ENCODE measurements around the gene RSRC1.
"Not testable (repeated sequence)": the region's sequence is repeated elsewhere in the genome, so short reads cannot be mapped to it uniquely, and the experiment has no call there.

Gene RSRC1

DNA sequence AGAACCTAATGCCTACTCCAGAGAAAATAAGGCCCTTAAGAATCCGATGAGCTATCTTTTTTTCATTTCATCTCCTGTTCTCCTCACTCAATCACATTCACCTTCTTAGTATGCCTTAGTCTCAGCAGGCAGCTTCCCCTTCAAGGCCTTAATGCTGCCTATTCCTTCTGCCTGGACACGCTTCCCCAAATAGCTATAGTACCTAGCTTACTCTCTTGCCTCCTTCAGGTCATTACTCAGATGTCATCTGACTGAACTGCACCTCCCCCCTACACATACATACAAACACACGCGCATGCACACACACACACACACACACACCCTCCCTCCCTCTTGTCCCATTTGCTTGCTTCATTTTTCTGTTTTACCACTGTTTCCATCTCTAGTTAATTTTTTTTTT lies 269.6 kb downstream of the RSRC1 start:
- no peaks in the 10 kb centered on the region for H3K27me3 ChIP-seq (ENCODE audit: low read depth, low read length)
- H3K4me1 ChIP-seq (ENCODE audit: control insufficient read depth in 1 of 2, insufficient read depth in 2 of 2, low read length in 2 of 2) = no peaks in the 10 kb centered on the region
- H3K36me3 ChIP-seq (ENCODE audit: control insufficient read depth in 1 of 2, insufficient read depth in 2 of 2, low read length in 2 of 2) = no peaks in the 10 kb centered on the region
- no peak overlapping the region for H3K4me3 ChIP-seq (ENCODE audit: low read depth in 1 of 2, low read length in 2 of 2)
- H3K9me3 ChIP-seq (ENCODE audit: control insufficient read depth in 1 of 2, low read length in 2 of 2) = no peaks in the 10 kb centered on the region
- no peak overlapping the region for H3K27ac ChIP-seq (ENCODE audit: low read length)

DNA sequence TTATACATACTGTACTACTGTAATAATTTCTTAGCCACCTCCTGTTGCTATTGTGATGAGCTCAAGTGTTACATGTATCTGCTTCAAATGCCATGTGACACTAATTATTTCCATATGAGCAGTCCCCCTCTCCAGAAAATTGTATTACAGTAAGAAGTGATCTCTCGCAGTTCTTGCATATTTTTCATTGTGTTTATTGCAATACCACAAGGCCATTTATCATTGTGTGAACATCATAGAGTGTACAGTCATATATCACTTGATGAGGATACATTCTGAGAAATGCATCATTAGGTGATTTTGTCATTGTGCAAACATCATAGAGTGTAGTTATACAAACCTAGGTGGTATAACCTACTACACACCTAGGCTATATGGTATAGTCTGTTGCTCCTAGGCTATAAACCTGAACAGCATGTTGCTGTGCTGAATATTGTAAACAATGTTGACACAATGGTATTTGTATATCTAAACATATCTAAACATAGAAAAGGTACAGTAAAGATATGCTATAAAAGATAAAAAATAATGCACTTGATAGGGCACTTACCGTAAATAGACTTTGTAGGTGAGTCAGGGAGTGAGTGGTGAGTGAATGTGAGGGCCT lies 271.5 kb downstream of the RSRC1 start:
- Histone ChIP-seq H3K27me3 (ENCODE audit: low read depth, low read length) (no peaks in the 10 kb centered on the region), H3K27ac (ENCODE audit: low read length) (no peak overlapping the region), H3K4me3 (ENCODE audit: low read depth in 1 of 2, low read length in 2 of 2) (no peak overlapping the region), H3K4me1 (ENCODE audit: control insufficient read depth in 1 of 2, insufficient read depth in 2 of 2, low read length in 2 of 2) (no peaks in the 10 kb centered on the region), H3K9me3 (ENCODE audit: control insufficient read depth in 1 of 2, low read length in 2 of 2) (no peaks in the 10 kb centered on the region), H3K36me3 (ENCODE audit: control insufficient read depth in 1 of 2, insufficient read depth in 2 of 2, low read length in 2 of 2) (no peaks in the 10 kb centered on the region)

DNA sequence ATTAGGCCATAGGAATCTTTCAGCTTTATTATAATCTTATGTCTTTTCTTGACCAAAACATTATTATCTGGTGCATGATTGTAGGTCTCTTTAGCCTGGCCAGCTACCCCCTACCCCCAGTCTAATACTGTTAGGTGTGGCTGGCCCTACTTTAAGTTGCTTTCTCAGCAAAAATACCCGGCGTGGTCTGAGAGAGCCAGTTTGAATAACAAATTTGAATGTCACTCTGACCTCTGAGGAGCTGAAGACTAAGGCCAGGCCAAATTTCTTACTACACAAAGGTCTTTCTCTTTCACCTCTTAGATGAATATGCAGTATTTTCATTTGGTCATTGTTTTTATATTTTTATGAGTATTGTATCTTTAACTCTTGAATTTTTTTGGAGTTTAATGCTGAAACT lies 272.6 kb downstream of the RSRC1 start:
- no peaks in the 10 kb centered on the region for H3K27me3 ChIP-seq (ENCODE audit: low read depth, low read length)
- no peak overlapping the region for H3K4me3 ChIP-seq (ENCODE audit: low read depth in 1 of 2, low read length in 2 of 2)
- H3K9me3 ChIP-seq (ENCODE audit: control insufficient read depth in 1 of 2, low read length in 2 of 2) = no peaks in the 10 kb centered on the region
- no peaks in the 10 kb centered on the region for H3K36me3 ChIP-seq (ENCODE audit: control insufficient read depth in 1 of 2, insufficient read depth in 2 of 2, low read length in 2 of 2)
- no peaks in the 10 kb centered on the region for H3K4me1 ChIP-seq (ENCODE audit: control insufficient read depth in 1 of 2, insufficient read depth in 2 of 2, low read length in 2 of 2)
- H3K27ac ChIP-seq (ENCODE audit: low read length) = no peak overlapping the region

DNA sequence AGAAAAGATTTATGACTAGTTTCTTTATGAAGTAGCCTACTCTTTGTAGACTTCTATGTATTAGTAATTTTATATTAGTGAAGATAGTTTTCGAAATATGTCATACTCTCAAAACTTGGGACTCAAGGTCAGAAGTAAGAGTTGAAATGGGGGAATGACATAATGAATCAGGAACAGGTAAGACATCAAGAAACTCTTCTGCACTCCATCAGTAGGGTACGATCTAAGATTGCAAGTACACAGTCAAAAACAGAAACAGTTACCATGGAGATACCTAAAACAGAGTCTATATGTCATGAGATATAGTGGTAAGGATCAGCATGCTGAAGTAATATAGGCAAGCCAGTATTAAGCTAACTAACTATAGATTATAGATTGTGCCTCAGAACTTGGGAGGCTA lies 274.1 kb downstream of the RSRC1 start:
- no peak overlapping the region for H3K27ac ChIP-seq (ENCODE audit: low read length)
- no peaks in the 10 kb centered on the region for H3K4me1 ChIP-seq (ENCODE audit: control insufficient read depth in 1 of 2, insufficient read depth in 2 of 2, low read length in 2 of 2)
- no peaks in the 10 kb centered on the region for H3K36me3 ChIP-seq (ENCODE audit: control insufficient read depth in 1 of 2, insufficient read depth in 2 of 2, low read length in 2 of 2)
- H3K4me3 ChIP-seq (ENCODE audit: low read depth in 1 of 2, low read length in 2 of 2) = no peak overlapping the region
- no peaks in the 10 kb centered on the region for H3K9me3 ChIP-seq (ENCODE audit: control insufficient read depth in 1 of 2, low read length in 2 of 2)
- no peaks in the 10 kb centered on the region for H3K27me3 ChIP-seq (ENCODE audit: low read depth, low read length)

DNA sequence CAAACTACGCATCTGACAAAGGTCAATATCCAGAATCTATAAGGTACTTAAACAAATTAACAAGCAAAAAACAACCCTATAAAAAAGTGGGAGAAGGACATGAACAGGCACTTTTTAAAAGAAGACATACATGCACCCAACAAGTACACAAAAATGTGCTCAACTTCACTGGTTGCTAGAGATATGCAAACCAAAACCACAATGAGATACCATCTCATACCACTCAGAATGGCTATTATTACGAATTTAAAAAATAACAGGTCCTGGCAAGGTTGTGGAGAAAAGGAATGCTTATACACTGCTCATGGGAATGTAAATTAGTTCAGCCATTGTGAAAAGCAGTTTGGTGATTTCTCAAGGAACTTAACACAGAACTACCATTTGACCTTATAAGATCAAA lies 285.5 kb downstream of the RSRC1 start:
- no peak overlapping the region for H3K4me3 ChIP-seq (ENCODE audit: low read depth in 1 of 2, low read length in 2 of 2)
- no peaks in the 10 kb centered on the region for H3K9me3 ChIP-seq (ENCODE audit: control insufficient read depth in 1 of 2, low read length in 2 of 2)
- no peaks in the 10 kb centered on the region for H3K27me3 ChIP-seq (ENCODE audit: low read depth, low read length)
- no peaks in the 10 kb centered on the region for H3K4me1 ChIP-seq (ENCODE audit: control insufficient read depth in 1 of 2, insufficient read depth in 2 of 2, low read length in 2 of 2)
- no peak overlapping the region for H3K27ac ChIP-seq (ENCODE audit: low read length)
- H3K36me3 ChIP-seq (ENCODE audit: control insufficient read depth in 1 of 2, insufficient read depth in 2 of 2, low read length in 2 of 2) = no peaks in the 10 kb centered on the region

DNA sequence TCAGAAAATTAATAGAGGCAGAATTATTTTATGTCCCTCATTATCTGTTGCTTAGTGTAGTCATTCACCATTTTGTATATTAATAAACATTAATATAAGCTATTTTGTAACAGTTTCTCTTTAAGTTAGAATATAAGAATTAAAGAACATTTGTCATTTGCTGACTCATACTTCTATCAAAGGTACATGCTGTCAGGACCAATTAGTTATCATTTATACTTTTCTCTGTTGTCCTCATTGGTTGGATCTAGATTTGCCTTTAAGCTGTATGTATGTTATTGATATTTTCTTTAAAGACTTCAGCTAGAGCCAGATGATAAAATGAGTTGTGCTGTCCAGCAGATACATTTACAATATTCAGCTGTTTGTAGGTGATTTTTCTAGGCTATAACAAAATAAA lies 292.7 kb downstream of the RSRC1 start:
- Histone ChIP-seq H3K27me3 (ENCODE audit: low read depth, low read length) (no peaks in the 10 kb centered on the region), H3K9me3 (ENCODE audit: control insufficient read depth in 1 of 2, low read length in 2 of 2) (no peaks in the 10 kb centered on the region), H3K4me1 (ENCODE audit: control insufficient read depth in 1 of 2, insufficient read depth in 2 of 2, low read length in 2 of 2) (no peaks in the 10 kb centered on the region), H3K36me3 (ENCODE audit: control insufficient read depth in 1 of 2, insufficient read depth in 2 of 2, low read length in 2 of 2) (no peaks in the 10 kb centered on the region), H3K27ac (ENCODE audit: low read length) (no peak overlapping the region), H3K4me3 (ENCODE audit: low read depth in 1 of 2, low read length in 2 of 2) (no peak overlapping the region)

- Histone ChIP-seq H3K36me3 (ENCODE audit: control insufficient read depth in 1 of 2, insufficient read depth in 2 of 2, low read length in 2 of 2) (no peaks in the 10 kb centered on the region), H3K9me3 (ENCODE audit: control insufficient read depth in 1 of 2, low read length in 2 of 2) (no peaks in the 10 kb centered on the region)
Measured at GRCh38 chr3:158403013-158403412, 293.1 kb downstream of the RSRC1 start.

DNA sequence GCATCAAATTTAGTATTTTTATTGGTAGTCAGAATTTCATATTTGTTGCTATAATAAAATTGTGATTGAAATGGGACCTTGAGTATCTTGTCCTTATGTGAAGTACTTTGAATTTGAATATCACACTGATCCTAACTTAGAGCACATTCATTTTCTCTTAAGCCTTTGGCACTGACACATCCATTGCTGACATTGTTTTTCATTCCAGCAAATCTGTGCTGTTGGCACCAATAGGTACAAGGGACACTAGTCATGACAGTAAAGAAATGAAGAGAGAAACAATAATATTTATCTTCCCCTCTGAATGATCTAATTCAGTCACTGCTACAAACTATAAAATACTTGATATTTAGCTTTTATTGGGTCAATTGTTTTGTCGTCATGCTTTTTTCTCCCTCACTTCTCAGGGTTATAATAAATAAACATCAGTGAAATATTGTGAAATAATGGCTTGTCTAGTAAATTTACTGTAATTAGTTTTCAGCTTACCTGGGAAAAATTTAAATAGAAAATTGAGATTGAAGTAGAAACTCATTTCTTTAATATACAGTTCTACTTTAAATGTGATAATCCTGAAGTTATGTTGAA lies 294.3 kb downstream of the RSRC1 start:
- Histone ChIP-seq H3K4me3 (ENCODE audit: low read depth in 1 of 2, low read length in 2 of 2) (no peak overlapping the region), H3K9me3 (ENCODE audit: control insufficient read depth in 1 of 2, low read length in 2 of 2) (no peaks in the 10 kb centered on the region), H3K27me3 (ENCODE audit: low read depth, low read length) (no peaks in the 10 kb centered on the region), H3K36me3 (ENCODE audit: control insufficient read depth in 1 of 2, insufficient read depth in 2 of 2, low read length in 2 of 2) (no peaks in the 10 kb centered on the region), H3K27ac (ENCODE audit: low read length) (no peak overlapping the region), H3K4me1 (ENCODE audit: control insufficient read depth in 1 of 2, insufficient read depth in 2 of 2, low read length in 2 of 2) (no peaks in the 10 kb centered on the region)

More at GRCh38 chr3:158403013-158403412, 293.1 kb downstream of the RSRC1 start:
- Histone ChIP-seq H3K4me3 (ENCODE audit: low read depth in 1 of 2, low read length in 2 of 2) (no peak overlapping the region), H3K4me1 (ENCODE audit: control insufficient read depth in 1 of 2, insufficient read depth in 2 of 2, low read length in 2 of 2) (no peaks in the 10 kb centered on the region), H3K27ac (ENCODE audit: low read length) (no peak overlapping the region), H3K27me3 (ENCODE audit: low read depth, low read length) (no peaks in the 10 kb centered on the region)

DNA sequence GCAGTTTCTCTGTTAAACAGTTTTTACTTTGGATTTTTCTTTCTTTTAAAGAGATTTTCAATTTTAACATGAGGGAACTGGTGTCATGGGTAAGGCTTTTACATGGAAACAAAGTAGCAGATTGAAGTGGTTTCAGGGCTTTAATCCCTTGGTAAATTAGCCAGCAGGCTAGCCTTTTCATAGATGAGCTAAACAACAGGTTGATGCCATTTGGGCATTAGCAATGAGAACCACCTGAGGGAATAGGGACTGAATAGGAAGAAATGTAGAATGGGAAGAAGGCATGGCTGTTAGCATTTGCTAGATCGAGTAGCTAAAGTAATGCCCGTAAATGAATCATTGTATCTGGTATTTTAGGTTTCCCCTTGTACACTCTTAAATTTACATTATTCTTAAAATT lies 295.6 kb downstream of the RSRC1 start:
- no peak overlapping the region for H3K27ac ChIP-seq (ENCODE audit: low read length)
- no peaks in the 10 kb centered on the region for H3K4me1 ChIP-seq (ENCODE audit: control insufficient read depth in 1 of 2, insufficient read depth in 2 of 2, low read length in 2 of 2)
- H3K9me3 ChIP-seq (ENCODE audit: control insufficient read depth in 1 of 2, low read length in 2 of 2) = no peaks in the 10 kb centered on the region
- no peak overlapping the region for H3K4me3 ChIP-seq (ENCODE audit: low read depth in 1 of 2, low read length in 2 of 2)
- no peaks in the 10 kb centered on the region for H3K27me3 ChIP-seq (ENCODE audit: low read depth, low read length)
- H3K36me3 ChIP-seq (ENCODE audit: control insufficient read depth in 1 of 2, insufficient read depth in 2 of 2, low read length in 2 of 2) = no peaks in the 10 kb centered on the region

DNA sequence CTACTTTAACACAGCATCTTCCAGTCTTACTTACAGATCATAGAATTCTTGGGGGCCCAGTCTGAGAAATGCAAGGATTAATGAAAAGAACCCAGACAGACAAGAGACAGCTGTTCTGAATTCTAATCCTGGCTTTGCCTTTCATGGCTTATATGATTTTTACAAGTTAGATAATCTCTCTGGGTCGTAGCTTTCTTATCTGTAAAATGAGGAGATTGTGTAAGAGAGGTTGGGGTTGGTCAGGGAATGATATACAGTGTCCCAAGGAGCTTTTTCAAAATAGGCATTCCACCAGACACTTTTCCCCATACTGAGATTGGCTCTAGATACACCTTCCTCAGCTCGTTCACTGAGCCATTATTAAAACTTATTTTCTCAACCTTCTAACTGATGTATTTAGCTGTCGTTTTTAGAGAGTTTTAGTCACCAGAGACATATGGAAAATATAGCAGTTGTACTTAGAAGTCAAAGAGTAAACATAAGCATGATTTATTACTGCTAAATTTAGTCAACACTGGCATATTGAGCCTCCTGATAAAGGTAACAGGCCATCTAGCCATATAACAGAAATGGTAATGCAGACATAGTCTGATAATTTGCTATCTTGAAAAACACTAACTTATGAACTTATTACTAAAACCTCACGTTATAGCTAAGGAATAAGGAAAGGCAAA lies 298.1 kb downstream of the RSRC1 start:
- no peaks in the 10 kb centered on the region for H3K9me3 ChIP-seq (ENCODE audit: control insufficient read depth in 1 of 2, low read length in 2 of 2)
- H3K4me1 ChIP-seq (ENCODE audit: control insufficient read depth in 1 of 2, insufficient read depth in 2 of 2, low read length in 2 of 2) = no peaks in the 10 kb centered on the region
- H3K27me3 ChIP-seq (ENCODE audit: low read depth, low read length) = no peaks in the 10 kb centered on the region
- no peak overlapping the region for H3K27ac ChIP-seq (ENCODE audit: low read length)
- no peak overlapping the region for H3K4me3 ChIP-seq (ENCODE audit: low read depth in 1 of 2, low read length in 2 of 2)
- no peaks in the 10 kb centered on the region for H3K36me3 ChIP-seq (ENCODE audit: control insufficient read depth in 1 of 2, insufficient read depth in 2 of 2, low read length in 2 of 2)

DNA sequence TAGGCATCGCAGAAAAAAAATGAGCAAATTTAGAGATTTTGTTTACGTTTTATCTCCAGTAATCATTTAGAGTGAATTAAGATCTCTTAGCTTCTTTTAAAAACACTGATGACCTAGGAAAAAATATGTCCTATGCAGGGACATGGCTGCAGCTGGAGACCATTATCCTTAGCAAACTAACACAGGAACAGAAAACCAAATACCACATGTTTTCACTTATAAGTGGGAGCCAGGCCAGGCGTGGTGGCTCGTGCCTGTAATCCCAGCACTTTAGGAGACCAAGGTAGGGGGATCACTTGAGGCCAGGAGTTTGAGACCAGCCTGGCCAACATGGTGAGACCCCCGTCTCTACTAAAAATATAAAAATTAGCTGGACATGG lies 298.6 kb downstream of the RSRC1 start:
- H3K36me3 ChIP-seq (ENCODE audit: control insufficient read depth in 1 of 2, insufficient read depth in 2 of 2, low read length in 2 of 2); H3K27me3 ChIP-seq (ENCODE audit: low read depth, low read length); H3K4me3 ChIP-seq (ENCODE audit: low read depth in 1 of 2, low read length in 2 of 2); H3K27ac ChIP-seq (ENCODE audit: low read length); H3K4me1 ChIP-seq (ENCODE audit: control insufficient read depth in 1 of 2, insufficient read depth in 2 of 2, low read length in 2 of 2); H3K9me3 ChIP-seq (ENCODE audit: control insufficient read depth in 1 of 2, low read length in 2 of 2): not testable (repeated sequence)

DNA sequence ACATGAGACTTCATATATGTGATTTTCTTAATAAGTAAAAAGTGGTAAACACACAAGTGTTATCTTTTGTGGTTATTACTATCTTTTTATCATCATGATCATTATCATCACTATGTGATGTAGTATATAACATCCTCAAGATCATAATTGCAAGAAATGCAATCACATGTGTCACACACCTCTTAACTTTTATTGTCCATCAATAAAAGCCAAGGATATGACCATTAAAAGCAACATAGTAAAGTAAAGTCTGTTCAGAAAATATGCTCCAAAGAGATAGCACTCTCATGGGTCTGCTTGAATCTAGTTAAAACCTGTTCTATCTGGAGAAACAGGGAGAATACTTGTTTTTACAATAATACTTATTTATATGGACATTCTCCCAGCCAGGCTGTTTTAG lies 308.1 kb downstream of the RSRC1 start:
- Histone ChIP-seq H3K36me3 (ENCODE audit: control insufficient read depth in 1 of 2, insufficient read depth in 2 of 2, low read length in 2 of 2) (no peaks in the 10 kb centered on the region), H3K4me3 (ENCODE audit: low read depth in 1 of 2, low read length in 2 of 2) (no peak overlapping the region), H3K9me3 (ENCODE audit: control insufficient read depth in 1 of 2, low read length in 2 of 2) (no peaks in the 10 kb centered on the region), H3K27ac (ENCODE audit: low read length) (no peak overlapping the region), H3K27me3 (ENCODE audit: low read depth, low read length) (no peaks in the 10 kb centered on the region), H3K4me1 (ENCODE audit: control insufficient read depth in 1 of 2, insufficient read depth in 2 of 2, low read length in 2 of 2) (no peaks in the 10 kb centered on the region)
